B cell (primary cell): ENCODE results near the gene RPTN.

ENCODE experiments used
- CTCF ChIP-seq: fragments of 200-600 bp; IDR thresholded peaks from one replicate; pipeline ENCODE4 v1.8.0; 2022; ENCODE audit warnings: antibody characterized with exemption, mild to moderate bottlenecking
- EZH2 ChIP-seq: IDR thresholded peaks from 2 replicates; pipeline ENCODE4 v1.6.1; 2012; ENCODE audit warnings: borderline replicate concordance, low read depth, mild to moderate bottlenecking, moderate library complexity, low read length; ENCODE audit not compliant: insufficient read depth, poor library complexity, severe bottlenecking

GRCh38 chr1:152160576-152160975 lies 1.5 kb upstream of the RPTN start:
- TF ChIP-seq CTCF (no peak), EZH2 (no peak)
